GM12873 (cell line): ENCODE results near the gene GET4.

Experiments
- CTCF ChIP-seq: IDR thresholded peaks from 2 replicates; pipeline ENCODE4 v1.5.1; 2012; ENCODE audit warnings: low read depth, mild to moderate bottlenecking, moderate library complexity, low read length, control low read depth; ENCODE audit not compliant: insufficient read depth; ENCODE audit errors: missing control alignments

The GET4 gene

DNA sequence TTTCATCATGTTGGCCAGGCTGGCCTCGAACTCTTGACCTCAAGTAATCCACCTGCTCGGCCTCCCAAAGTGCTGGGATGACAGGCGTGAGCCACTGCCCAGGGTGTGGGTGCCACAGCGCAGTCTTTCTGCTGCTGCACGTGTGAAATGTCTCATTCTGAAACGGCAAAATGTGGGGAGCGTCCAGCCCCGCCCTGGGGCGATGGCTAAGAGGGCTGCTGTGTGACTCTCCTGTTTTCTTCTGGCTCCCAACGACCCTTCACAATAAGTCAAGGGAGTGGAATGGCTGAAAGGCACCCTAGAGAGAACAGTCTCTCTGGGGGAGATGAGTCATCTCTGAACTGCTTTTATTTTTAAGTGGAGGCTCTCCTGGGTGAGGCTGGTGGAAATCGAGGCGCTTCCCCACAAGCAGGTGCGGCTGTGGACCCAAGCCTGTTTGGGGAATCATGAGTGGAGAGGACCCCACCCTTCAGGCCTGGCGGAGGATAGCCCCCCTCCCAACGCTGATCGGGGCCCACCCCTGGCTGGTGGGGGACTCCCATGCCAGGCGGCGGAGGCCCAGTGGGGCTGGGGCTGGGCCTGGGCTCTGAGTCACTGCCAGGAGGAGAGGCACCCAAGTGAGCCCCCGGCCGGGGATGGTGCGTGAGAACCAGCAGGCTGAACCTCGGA lies 60.2 kb downstream of the GET4 start:
- TF ChIP-seq CTCF: no peak

DNA sequence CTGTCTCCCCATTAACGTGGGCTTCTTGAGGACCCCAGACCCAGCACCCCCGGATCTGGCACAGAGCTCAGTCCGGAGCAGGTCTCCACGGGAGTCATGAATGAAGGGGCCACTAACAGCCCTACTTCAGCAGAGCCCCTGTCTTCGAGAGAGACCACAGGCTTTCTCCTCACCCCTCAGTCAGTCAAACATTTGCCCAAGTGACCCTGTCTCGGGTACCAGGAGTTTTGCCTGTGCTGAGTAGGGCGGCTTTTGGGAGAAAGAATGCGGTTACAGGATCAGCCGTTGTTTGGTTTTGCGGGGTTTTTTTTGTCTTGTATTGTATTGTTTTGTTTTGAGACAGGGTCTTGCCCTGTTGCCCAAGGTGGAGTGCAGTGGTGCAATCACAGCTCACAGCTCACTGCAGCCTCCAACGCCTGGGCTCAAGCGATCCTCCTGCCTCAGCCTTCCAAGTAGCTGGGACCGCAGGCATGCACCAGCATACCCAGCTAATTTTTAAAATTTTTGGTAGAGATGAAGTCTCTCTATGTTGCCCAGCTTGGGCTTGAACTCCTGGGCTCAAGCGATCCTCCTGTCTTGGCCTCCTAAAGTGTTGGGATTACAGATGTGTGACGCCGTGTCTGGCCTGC lies 61.6 kb downstream of the GET4 start:
- TF ChIP-seq CTCF: no peak

DNA sequence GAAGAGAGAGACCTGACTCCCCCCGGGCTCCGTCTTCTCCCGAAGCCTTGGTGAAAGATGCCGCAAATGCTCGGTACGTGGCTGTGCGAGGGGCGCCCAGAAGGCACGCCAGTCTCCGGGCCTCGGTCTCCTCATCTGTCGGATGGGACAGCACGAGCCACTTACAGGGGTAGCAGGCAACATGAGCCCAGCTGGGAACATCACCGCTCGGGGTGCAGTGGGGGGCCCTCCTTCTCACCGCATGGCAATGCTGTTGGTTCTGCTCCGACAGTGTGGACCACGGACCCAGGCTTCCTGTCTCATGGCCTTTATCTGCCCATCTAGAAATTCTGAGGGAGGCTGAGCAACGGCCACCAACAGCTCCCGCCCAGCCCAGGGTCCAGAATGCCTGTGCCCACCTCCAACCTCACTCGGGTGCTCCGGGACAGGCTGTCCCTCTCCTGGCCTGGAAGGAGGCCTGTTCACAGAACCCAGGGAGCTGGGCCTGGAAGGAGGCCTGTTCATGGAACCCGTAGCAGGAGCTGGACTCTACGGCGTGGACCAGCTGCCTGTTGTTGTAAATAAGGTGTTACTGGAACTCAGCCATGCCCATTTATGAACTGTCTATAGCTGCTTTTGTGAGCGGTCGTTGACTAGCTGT lies 62.3 kb downstream of the GET4 start:
- no peak for TF ChIP-seq CTCF

DNA sequence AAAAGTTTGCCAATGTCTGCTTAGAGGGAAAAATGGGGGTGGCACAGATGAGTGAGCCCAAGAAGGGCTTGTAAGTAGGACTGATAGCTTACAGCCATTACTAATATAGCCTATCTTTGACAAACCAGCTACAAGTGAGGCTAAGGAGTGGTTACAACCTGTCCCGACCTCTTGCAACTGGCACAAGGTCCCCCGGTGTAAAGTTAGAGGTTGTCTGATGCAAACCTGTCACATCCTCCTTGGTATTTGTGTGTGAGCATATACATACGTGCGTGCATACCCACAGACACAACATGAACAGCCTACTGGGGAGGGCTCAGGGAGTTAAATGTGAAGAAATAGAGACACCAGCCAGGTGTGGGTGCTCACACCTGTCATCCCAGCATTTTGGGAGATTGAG lies 63.5 kb downstream of the GET4 start:
- TF ChIP-seq CTCF: no peak

DNA sequence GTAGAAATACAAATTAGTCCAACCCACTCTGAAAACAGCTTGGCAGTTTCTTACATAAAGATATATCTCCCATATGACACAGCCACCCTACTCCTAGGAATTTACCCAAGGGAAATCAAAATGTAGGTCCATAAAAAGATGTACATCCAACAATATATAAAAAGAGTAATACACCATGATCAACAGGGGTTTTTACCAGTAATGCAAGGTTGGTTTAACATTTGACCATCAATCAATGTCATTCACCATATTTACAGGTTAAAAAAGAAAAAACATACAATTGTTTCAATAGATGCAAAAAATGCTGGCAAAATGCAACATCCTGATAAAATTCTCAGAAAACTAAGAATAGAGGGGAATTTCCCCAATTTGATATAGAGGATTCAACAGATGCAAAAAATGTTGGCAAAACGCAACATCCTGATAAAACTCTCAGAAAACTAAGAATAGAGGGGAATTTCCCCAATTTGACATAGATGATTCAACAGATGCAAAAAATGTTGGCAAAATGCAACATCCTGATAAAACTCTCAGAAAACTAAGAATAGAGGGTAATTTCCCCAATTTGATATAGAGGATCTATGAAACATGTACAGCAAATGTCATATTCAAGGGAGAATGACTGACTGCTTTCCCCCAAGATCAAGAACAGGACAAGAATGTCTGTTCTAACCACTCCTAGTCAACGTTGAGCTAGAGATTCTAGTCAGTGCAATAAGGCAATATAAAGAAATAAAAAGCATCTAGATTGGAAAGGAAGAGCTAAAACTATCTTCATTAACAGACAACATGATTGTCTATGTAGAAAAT lies 64.5 kb downstream of the GET4 start:
- no peak for TF ChIP-seq CTCF

- TF ChIP-seq CTCF: no peak
These were observed 68.4 kb downstream of the GET4 start for GRCh38 chr7:944744-945143.

GRCh38 chr7:945147-945555 lies 68.8 kb downstream of the GET4 start:
- no peak for TF ChIP-seq CTCF
